ENCODE results near the gene SNX9.

The SNX9 gene

GRCh38 chr6:157891544-157892362 is 68.7 kb downstream of the SNX9 start:
- Histone ChIP-seq H3K27me3 (ENCODE audit: insufficient read depth, low read length, poor library complexity) (no peaks in the 10 kb centered on the region), H3K79me2 (ENCODE audit: control insufficient read depth, insufficient read depth, low read length) (no peaks in the 10 kb centered on the region), H3K36me3 (ENCODE audit: control insufficient read depth, insufficient read depth, low read length) (peaks cover 2% of the 10 kb centered on the region), H4K8ac (ENCODE audit: low read depth, low read length) (no peak overlapping the region), H3K4me2 (ENCODE audit: low read length) (no peak overlapping the region), H3K23ac (ENCODE audit: low read length) (peak overlapping the region; percentile 10), H2BK15ac (replicated peaks; ENCODE audit: low read depth) (no peak overlapping the region), H2BK5ac (ENCODE audit: low read length) (no peak overlapping the region), H3K4ac (ENCODE audit: low read depth, low read length) (no peak overlapping the region), H3K56ac (ENCODE audit: low read length) (no peak overlapping the region), H3K79me1 (ENCODE audit: low read length) (peaks cover 9% of the 10 kb centered on the region), H2BK120ac (ENCODE audit: low read depth, low read length) (no peak overlapping the region), H3K27ac (ENCODE audit: low read depth, low read length) (no peak overlapping the region), H4K5ac (ENCODE audit: low read length) (no peak overlapping the region), H3K4me1 (ENCODE audit: control insufficient read depth, low read depth, low read length) (peaks cover 9% of the 10 kb centered on the region), H3K9ac (ENCODE audit: low read length) (no peak overlapping the region), H2AK5ac (ENCODE audit: low read length) (no peak overlapping the region), H3K18ac (ENCODE audit: low read length) (no peak overlapping the region), H3K4me3 (ENCODE audit: low read length) (no peak overlapping the region)
- no CpG with 5 or more reads among the region's 9 CpGs for WGBS (ENCODE audit: extremely low coverage, insufficient coverage, low lambda C conversion rate)
- peak; percentile 53 for DNase-seq

DNA sequence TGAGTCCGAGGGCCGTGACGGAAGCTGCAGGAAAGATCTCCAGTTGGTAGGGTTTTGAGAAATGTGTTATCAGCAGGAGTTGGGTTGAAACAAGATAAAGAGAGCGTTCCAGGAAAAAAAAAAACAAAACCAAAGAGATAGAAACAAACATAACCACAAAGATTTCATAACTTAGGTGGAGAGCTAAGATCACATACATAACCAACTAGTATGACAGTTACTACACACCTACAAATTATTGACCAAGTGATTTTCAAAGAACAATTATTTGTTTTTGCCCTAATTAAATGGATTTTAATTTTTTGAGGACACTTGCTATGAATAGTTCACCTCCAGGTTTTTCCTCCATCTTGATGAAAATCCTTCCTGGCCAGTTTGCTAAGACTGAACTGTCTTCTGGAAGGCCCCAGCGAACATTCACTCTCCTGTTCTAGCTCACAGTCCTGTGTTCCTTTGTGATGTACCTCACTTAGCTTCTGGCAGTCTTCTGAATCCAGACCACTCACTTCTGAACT is 69.4 kb downstream of the SNX9 start:
- Histone ChIP-seq H3K36me3 (ENCODE audit: control insufficient read depth, insufficient read depth, low read length) (peaks cover 2% of the 10 kb centered on the region), H2BK5ac (ENCODE audit: low read length) (no peak overlapping the region), H3K4ac (ENCODE audit: low read depth, low read length) (no peak overlapping the region), H3K18ac (ENCODE audit: low read length) (no peak overlapping the region), H2BK120ac (ENCODE audit: low read depth, low read length) (no peak overlapping the region), H3K23ac (ENCODE audit: low read length) (no peak overlapping the region), H3K79me2 (ENCODE audit: control insufficient read depth, insufficient read depth, low read length) (no peaks in the 10 kb centered on the region), H3K4me1 (ENCODE audit: control insufficient read depth, low read depth, low read length) (peaks cover 9% of the 10 kb centered on the region), H3K4me3 (ENCODE audit: low read length) (no peak overlapping the region), H4K5ac (ENCODE audit: low read length) (no peak overlapping the region), H2BK15ac (replicated peaks; ENCODE audit: low read depth) (no peak overlapping the region), H3K56ac (ENCODE audit: low read length) (no peak overlapping the region), H3K27me3 (ENCODE audit: insufficient read depth, low read length, poor library complexity) (no peaks in the 10 kb centered on the region), H2AK5ac (ENCODE audit: low read length) (no peak overlapping the region), H3K27ac (ENCODE audit: low read depth, low read length) (no peak overlapping the region), H3K9ac (ENCODE audit: low read length) (no peak overlapping the region), H4K8ac (ENCODE audit: low read depth, low read length) (no peak overlapping the region), H3K79me1 (ENCODE audit: low read length) (peaks cover 9% of the 10 kb centered on the region), H3K4me2 (ENCODE audit: low read length) (no peak overlapping the region)
- DNase-seq: no peak
- no CpG with 5 or more reads among the region's 5 CpGs for WGBS (ENCODE audit: extremely low coverage, insufficient coverage, low lambda C conversion rate)

DNA sequence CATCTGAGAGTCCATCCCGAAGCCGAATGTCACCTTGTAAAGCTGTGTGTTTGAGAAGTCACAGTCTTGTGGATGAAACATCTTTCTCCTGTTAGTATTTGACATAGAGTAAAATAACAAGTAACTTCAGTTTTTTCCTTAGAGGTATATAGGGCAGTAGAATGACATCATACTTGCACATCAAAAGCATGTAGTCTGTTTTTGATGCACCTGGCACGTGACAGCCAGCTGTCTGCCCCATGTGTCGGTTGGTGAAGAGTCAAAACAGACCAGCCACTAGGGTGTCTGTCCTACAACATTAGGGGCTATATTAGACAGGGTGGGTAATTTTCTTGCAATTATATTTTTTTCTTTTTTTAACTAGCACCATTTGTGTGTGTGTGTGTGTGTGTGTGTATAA is 70.2 kb downstream of the SNX9 start:
- H4K8ac ChIP-seq (ENCODE audit: low read depth, low read length): no peak overlapping the region
- peaks cover 9% of the 10 kb centered on the region for H3K79me1 ChIP-seq (ENCODE audit: low read length)
- no peak overlapping the region for H3K56ac ChIP-seq (ENCODE audit: low read length)
- H3K27ac ChIP-seq (ENCODE audit: low read depth, low read length): no peak overlapping the region
- H2AK5ac ChIP-seq (ENCODE audit: low read length): no peak overlapping the region
- H3K4ac ChIP-seq (ENCODE audit: low read depth, low read length): no peak overlapping the region
- peaks cover 9% of the 10 kb centered on the region for H3K4me1 ChIP-seq (ENCODE audit: control insufficient read depth, low read depth, low read length)
- H3K36me3 ChIP-seq (ENCODE audit: control insufficient read depth, insufficient read depth, low read length): no peaks in the 10 kb centered on the region
- H4K5ac ChIP-seq (ENCODE audit: low read length): no peak overlapping the region
- H2BK5ac ChIP-seq (ENCODE audit: low read length): no peak overlapping the region
- H3K9ac ChIP-seq (ENCODE audit: low read length): no peak overlapping the region
- no peak overlapping the region for H2BK120ac ChIP-seq (ENCODE audit: low read depth, low read length)
- no peak overlapping the region for H3K18ac ChIP-seq (ENCODE audit: low read length)
- DNase-seq: no peak
- H3K4me2 ChIP-seq (ENCODE audit: low read length): no peak overlapping the region
- no peak overlapping the region for H3K23ac ChIP-seq (ENCODE audit: low read length)
- H3K27me3 ChIP-seq (ENCODE audit: insufficient read depth, low read length, poor library complexity): no peaks in the 10 kb centered on the region
- no peaks in the 10 kb centered on the region for H3K79me2 ChIP-seq (ENCODE audit: control insufficient read depth, insufficient read depth, low read length)
- no peak overlapping the region for H3K4me3 ChIP-seq (ENCODE audit: low read length)
- WGBS (ENCODE audit: extremely low coverage, insufficient coverage, low lambda C conversion rate): no CpG with 5 or more reads among the region's 4 CpGs
- no peak overlapping the region for H2BK15ac ChIP-seq (replicated peaks; ENCODE audit: low read depth)

GRCh38 chr6:157895585-157895984 is 72.5 kb downstream of the SNX9 start:
- no peak overlapping the region for H3K4me2 ChIP-seq (ENCODE audit: low read length)
- no peaks in the 10 kb centered on the region for H3K27me3 ChIP-seq (ENCODE audit: insufficient read depth, low read length, poor library complexity)
- H3K4me1 ChIP-seq (ENCODE audit: control insufficient read depth, low read depth, low read length): peaks cover 8% of the 10 kb centered on the region
- no peak overlapping the region for H3K23ac ChIP-seq (ENCODE audit: low read length)
- WGBS (ENCODE audit: extremely low coverage, insufficient coverage, low lambda C conversion rate): no CpG with 5 or more reads among the region's 3 CpGs
- no peaks in the 10 kb centered on the region for H3K79me2 ChIP-seq (ENCODE audit: control insufficient read depth, insufficient read depth, low read length)
- no peak overlapping the region for H2BK5ac ChIP-seq (ENCODE audit: low read length)
- no peak overlapping the region for H2AK5ac ChIP-seq (ENCODE audit: low read length)
- H4K5ac ChIP-seq (ENCODE audit: low read length): no peak overlapping the region
- H3K27ac ChIP-seq (ENCODE audit: low read depth, low read length): no peak overlapping the region
- DNase-seq: no peak
- no peak overlapping the region for H3K56ac ChIP-seq (ENCODE audit: low read length)
- no peak overlapping the region for H4K8ac ChIP-seq (ENCODE audit: low read depth, low read length)
- no peak overlapping the region for H2BK15ac ChIP-seq (replicated peaks; ENCODE audit: low read depth)
- no peak overlapping the region for H3K18ac ChIP-seq (ENCODE audit: low read length)
- no peak overlapping the region for H2BK120ac ChIP-seq (ENCODE audit: low read depth, low read length)
- H3K4ac ChIP-seq (ENCODE audit: low read depth, low read length): no peak overlapping the region
- H3K4me3 ChIP-seq (ENCODE audit: low read length): no peak overlapping the region
- H3K79me1 ChIP-seq (ENCODE audit: low read length): peaks cover 8% of the 10 kb centered on the region
- H3K9ac ChIP-seq (ENCODE audit: low read length): no peak overlapping the region
- H3K36me3 ChIP-seq (ENCODE audit: control insufficient read depth, insufficient read depth, low read length): no peaks in the 10 kb centered on the region

GRCh38 chr6:157896932-157897331 is 73.9 kb downstream of the SNX9 start:
- Histone ChIP-seq H2AK5ac (ENCODE audit: low read length) (no peak overlapping the region), H3K27ac (ENCODE audit: low read depth, low read length) (no peak overlapping the region), H2BK15ac (replicated peaks; ENCODE audit: low read depth) (no peak overlapping the region), H3K18ac (ENCODE audit: low read length) (no peak overlapping the region), H3K79me1 (ENCODE audit: low read length) (peaks cover 6% of the 10 kb centered on the region), H3K79me2 (ENCODE audit: control insufficient read depth, insufficient read depth, low read length) (no peaks in the 10 kb centered on the region), H4K8ac (ENCODE audit: low read depth, low read length) (no peak overlapping the region), H3K36me3 (ENCODE audit: control insufficient read depth, insufficient read depth, low read length) (no peaks in the 10 kb centered on the region), H3K4me2 (ENCODE audit: low read length) (no peak overlapping the region), H3K4ac (ENCODE audit: low read depth, low read length) (no peak overlapping the region), H3K23ac (ENCODE audit: low read length) (no peak overlapping the region), H2BK5ac (ENCODE audit: low read length) (no peak overlapping the region), H3K56ac (ENCODE audit: low read length) (no peak overlapping the region), H3K27me3 (ENCODE audit: insufficient read depth, low read length, poor library complexity) (no peaks in the 10 kb centered on the region), H3K4me3 (ENCODE audit: low read length) (no peak overlapping the region), H3K9ac (ENCODE audit: low read length) (no peak overlapping the region), H3K4me1 (ENCODE audit: control insufficient read depth, low read depth, low read length) (peaks cover 3% of the 10 kb centered on the region), H4K5ac (ENCODE audit: low read length) (no peak overlapping the region), H2BK120ac (ENCODE audit: low read depth, low read length) (no peak overlapping the region)
- DNase-seq: no peak
- WGBS (ENCODE audit: extremely low coverage, insufficient coverage, low lambda C conversion rate): no CpG with 5 or more reads among the region's 4 CpGs
